GM21786 (cell line): ENCODE results near the gene AP1B1.
"Not testable (repeated sequence)": the region's sequence is repeated elsewhere in the genome, so short reads cannot be mapped to it uniquely, and the experiment has no call there.

ENCODE experiments used
- ATAC-seq: cut with Tn5 transposase; IDR thresholded peaks from one replicate; pipeline ENCODE4 v1.9.1; 2021; ENCODE audit not compliant: unreplicated experiment

The AP1B1 gene

DNA sequence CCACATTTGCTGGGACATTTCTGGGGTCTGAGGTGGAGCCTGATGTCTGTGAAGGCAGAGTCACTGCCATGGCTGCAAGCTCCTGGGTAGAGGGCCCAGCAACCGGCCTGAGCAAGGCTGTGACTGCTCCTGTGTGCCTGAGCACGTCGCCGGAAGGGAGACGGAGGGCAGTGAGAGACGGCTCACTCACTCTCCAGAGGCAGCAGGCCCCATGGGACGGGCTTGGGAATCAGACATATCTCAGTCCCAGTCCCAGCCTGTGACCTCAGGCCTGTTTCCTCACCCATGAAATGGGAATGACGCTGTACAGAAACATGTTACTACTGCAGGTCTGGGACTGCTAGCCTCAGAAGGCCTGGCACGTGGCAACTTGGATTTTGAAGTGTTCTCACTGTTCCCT lies 36.5 kb downstream of the AP1B1 start:
- ATAC-seq, result no peak

DNA sequence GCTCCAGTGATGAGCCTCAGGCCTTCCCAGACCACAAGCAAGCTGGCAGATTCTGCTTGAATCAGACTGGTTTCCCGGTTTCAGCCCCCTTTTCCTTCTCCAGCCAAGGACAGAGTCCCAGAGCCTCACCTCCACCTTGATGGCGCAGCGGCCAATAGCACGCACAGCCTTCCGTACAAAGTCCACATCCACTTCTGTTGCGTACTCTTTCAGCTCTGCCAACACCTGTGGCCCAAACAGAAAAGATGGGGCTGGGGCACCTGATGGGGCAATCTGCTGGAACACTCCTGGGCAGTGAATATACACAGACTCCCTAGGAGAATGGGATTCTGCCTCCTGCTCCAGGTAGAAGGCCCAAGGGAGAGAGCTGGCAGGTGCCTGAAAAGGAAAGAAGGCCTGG lies 37.3 kb downstream of the AP1B1 start:
- no peak for ATAC-seq

DNA sequence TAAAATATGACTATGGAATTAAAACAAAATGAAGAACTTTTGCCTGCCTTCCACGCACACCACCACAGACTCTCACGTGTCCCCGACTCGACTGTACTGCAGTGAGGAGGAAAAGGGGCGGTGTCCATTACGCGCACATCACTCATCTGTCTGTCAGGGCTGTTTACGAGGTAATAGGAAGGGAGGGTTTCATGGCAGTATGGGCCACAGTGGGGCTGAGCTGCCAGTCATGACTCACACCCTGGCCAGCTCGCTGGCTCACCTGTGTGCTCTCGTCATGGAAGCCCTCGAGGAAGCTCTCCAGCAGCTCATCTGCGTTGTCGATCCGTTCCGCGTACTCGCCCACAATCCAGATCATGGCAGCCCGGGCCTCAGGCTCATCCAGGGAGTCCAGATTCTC lies 39.4 kb downstream of the AP1B1 start:
- ATAC-seq, result no peak

DNA sequence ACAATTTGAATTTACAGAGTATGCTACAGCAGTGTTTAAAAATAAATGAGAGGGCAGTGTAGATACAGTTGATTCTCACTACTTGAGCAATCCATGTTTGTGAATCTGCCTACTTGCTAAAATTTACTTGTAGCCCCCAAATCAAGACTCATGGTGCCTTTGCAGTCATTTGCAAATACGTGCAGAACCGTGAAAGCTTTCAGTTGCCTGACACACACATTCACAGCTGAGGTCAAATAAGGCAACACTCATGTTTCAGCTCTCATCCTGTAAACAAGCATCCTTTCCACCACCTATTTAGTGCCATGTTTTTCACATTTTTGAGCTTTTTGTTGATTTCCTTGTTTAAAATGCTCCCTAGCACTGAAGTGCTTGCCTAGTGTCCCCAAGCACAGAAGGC lies 40.3 kb downstream of the AP1B1 start:
- ATAC-seq, result no peak

DNA sequence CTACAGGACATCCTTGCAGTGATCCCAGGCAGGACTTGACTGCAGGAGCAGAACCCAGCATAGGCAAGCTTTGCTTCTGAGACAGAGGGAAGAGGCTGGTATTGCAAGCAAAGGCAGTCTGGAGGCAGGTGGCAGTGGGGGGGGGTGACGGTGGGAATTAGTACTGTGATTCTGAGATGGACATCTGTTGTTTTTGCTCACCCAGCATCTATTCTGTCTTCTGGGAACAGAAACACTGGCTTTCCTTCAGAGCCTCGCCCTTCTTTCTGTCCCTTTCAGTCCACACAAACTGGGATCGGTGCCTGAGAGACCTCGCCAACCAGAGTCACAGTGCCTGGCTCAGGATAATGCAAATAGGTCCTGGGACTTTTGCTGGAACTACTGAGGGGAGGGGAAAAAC lies 41.7 kb downstream of the AP1B1 start:
- no peak for ATAC-seq

DNA sequence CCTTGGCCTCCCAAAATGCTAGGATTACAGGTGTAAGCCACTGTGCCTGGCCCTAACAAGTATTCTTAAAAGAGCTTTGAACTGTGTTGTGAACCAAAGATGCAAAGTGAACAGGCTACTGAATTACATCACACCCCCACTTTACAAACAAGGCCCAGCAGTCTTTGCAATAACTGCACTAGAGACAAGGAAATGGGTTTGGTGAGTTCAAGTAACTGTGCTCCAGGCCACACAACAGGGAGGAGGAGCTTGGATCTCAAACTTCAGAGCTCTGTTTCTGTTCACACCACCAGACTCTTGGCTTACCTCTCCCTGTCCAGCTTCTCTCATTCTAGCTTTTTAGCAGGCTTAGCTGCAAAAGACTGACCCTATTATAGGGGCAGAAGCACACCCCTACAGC lies 42.4 kb downstream of the AP1B1 start:
- ATAC-seq, result no peak

DNA sequence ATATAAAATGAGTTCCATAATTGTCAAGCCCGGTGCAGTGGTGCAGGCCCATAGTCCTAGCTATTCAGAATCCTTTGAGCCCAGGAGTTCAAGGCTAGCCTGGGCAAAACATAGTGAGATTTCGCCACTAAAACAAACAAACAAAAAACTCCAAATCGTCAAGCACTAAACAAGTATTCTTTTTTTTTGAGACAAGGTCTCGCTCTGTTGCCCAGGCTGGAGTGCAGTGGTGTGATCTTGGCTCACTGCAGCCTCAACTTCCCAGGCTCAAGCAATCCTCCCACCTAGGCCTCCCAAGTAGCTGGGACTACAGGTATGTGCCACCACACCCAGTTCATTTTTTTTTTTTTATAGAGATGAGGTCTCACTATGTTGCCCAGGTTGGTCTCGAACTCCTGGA lies 43.5 kb downstream of the AP1B1 start:
- ATAC-seq, result not testable (repeated sequence)

DNA sequence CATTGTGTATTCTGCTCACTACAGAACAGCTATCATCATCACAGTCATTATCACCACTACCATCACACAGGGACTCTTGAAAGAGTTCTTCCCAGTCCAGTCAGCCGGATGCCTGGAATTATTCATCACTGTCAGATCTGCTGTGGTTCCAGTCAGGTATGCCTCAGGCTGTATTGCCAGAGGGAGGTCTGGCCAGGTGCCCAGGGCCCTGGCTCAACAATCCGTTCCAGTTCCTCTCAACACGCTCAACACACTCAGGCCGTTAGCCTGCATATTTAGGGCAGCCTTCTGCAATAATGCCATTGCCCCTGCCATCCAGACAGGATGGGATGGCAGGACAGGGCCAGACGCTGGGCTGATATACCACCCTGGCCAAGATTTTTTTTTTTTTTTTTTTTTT lies 44.2 kb downstream of the AP1B1 start:
- ATAC-seq, result no peak

DNA sequence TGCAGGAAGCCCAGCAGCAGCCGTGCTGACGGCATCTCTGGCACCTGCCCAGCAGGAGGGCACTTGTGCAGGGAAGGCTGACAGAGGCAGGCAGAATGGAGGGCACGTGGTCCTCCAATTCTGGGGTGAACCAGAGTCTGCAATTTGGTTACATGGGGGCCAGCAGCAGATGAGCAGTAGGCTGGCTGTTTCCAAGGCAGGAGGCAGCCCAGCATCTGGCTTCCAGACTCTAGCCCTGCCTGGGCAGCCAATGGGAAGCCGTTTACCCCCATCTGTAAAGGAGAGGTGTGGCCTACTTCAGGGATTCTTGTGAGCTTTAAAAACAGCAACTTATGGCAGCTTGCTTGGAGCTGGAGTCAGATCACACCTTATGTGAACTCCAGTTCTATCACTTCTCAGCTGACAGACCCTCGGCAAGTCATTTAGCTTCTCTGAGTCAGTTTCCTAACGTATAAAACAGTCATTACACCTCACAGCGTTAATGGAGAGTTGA lies 45.0 kb downstream of the AP1B1 start:
- ATAC-seq, result no peak

DNA sequence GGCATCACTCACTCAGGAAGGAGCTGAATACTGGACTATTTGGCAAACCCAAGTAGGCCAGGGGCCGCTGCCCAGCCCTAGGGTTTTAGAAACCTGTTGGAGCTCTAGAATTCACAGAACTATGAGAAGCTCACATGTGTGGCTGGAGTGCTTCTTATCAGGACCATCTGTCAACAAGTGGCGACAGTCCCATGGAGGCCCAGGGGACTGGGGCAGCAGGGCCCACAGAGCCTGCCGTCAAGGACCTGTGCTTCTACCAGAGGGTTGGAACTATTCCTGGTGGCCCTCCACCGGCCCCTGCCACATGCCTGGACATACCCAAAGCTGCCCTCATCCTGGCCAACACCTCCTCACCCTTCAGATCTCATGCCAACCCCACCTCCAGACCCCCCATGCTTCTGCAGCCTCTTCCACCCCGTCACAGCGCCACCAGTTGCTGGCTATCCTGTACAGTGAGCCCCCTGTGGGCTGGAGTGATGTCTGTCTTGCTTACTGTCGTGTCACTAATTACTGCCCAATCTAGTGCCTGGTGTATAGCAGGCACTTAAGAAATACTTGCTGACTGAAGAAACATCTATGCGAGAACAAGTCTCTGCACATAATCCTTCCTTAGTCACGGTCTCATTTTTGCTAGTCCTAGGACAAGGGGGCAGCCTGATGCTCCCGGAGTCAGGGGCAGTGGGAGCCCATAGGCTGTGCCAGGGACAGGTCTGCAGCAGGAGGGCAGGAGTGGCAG lies 45.6 kb downstream of the AP1B1 start:
- ATAC-seq, result no peak

DNA sequence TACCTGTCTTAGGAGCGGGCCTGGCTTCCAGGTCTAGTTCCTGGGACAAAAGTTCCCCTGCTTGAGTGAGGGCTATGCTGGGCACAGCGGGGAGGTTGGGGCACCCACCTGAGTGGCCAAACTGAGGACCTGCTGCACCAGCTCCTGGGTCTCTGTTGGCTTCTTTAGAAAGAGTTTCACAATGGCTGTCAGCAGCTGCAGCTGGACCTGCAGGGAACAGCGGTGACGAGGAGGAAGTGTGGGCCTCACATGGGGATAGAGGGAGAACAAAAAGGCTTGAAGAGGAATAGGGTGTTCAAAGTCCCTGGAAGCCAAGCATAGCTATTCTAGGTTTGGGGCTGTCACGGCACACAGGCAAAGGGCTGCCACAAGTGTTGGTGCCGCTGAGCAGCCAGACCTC lies 46.2 kb downstream of the AP1B1 start:
- no peak for ATAC-seq

DNA sequence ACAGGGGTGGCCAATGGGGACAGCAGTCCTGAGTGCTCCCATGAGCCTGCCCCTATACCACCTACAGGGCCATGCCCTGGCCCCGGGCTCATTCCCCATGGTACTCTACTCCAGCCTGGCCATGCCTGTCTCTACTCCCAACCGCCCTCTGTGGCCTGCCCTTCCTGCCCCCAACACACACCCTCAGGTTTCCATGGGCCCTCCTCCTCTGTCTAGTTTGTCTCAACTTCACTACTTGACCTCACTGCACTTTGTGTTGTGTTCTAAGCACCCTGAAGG lies 46.6 kb downstream of the AP1B1 start:
- ATAC-seq, result no peak

DNA sequence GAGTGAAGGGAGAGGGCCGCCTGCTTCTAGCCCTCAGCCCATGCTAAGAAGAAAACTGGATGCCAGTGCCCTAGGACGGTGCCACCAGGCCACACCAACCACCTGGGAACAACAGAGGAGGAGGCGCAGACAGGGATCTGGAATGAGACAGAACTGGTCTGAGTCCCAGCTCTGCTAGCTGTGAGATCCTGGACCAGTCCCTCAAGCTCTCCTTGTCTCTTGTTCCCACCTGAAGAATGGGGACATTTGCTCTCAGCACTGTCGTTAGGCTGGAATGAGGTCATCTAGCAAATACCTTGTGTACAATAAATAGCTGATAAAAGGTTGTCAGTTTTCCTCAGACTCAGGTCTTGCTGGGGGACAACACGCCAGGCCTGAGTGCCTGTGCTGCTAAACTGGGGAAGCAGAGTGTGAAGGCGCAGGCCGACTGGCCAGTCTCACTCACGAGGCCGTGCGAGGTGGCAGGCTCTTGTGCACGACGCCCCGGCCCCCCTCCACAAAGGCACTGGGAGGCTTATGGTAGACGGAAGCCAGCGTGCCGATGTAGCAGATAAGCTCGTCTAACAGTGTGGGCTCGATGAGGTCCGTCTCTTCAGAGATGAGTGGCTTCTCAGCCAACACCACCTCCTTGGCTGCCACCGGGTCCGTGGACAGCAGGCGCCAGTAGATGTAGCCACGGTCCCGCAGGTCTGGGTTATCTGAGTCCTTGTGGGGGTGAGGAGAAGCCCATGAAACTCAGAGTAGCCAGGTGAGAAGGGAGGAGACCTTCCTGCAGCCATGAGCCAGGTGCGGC lies 47.1 kb downstream of the AP1B1 start:
- no peak for ATAC-seq

DNA sequence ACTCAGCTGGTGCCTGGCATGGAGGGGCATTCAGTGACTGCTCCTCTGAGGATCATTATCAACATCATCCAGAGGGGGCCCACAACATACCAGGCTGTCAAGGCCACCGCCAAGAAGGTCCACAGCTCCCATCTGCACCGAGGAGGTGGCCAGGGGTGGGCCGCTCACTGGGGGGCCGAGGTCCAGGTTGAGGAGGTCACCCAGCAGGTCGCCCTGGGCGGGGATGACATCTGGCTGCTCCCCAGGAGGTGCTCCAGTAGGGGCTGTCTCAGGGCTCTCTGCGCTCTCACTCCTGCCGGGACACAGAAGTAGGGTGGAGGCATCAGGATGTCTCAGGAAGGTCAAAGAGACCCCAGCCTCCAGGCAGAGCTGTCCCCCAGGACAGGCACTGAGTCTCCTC lies 47.8 kb downstream of the AP1B1 start:
- ATAC-seq, result no peak

DNA sequence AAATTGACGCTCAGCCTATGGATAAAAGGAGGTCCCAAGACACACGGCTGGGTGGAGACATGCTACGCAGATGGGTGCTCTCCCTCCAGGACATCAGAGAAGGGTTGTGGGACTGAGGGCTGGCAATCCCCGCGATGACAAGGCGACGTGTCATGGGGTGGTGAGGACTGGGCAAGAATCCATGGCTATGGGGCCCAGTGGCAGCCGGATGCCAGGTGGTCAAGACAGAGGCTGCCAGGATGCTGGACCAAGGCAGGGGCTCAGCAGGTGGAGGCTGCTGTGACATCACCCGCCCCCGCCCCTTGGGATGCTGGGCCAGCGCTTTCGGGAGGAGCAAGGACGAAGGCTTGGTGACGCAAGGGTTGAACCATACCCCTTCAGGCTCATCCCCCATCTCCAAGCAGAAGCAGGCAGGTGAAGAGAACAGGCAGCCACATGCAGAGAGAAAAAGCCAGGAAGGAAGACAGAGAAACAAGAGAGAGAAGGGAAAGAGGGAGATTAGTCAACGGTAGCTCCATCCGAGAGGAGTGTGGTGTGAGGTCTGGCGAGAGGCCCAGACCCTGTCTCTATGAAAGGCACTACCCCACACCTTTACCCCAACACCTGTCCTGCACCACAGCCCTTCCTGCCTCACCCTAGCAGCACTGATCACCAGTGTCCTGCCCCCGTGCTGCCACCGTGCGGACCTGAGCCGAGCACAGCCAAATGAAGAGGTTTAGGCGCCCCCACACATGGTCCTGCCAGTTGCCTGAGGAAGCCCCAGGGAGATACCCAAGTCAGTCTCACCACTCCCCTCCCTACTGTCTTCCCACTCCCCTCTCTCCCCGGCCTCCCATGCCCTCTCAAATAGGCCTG lies 48.8 kb downstream of the AP1B1 start:
- ATAC-seq, result no peak

DNA sequence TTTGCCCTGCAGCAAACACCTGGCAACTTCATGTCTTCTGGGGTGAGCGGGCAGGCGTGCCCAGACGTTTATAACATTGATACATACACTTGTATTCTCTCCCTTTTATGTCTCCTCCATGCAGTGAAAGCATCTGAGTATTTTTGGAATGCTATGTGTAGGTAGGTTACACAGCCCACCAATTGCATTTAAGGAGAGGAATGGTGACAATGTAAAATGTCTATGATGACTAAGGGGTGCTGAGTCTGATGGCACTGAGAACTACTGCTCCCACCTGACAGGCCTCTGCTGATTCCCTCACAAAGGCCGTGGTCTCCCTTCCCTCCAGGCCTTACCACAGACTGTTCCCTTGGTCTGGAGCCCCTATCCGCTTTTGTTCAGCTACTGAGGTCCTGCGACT lies 50.0 kb downstream of the AP1B1 start:
- ATAC-seq, result no peak

DNA sequence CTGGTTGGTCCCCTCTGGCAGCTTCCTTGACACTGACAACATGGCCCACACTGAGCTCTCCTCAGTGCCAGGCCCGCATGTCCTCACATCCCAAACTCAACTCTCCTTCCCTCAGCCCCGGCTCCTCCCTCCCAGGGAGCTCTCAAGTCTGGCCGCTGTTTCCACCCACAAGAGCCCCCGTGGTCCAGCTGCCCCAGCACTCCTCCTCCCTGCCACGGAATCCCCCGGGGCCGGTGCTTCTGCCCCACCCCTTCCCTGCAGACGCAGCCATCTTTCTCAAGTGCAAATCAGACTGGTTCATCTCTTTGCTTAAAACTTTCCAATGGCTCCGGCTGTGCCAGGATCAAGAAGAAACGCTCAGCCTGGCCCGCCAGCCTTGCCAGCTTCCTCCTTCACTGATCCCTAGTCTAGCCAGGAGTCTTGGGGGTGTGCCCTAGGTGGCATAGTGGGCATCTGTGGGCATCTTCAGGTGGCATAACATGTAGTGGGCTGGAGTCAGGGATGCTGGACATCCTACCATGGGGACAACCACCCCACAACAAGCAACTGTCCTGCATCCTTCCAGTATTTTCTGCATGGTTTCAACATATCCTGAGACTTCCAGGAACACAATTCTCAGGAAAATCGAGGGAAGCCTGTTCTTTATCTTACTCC lies 50.6 kb downstream of the AP1B1 start:
- no peak for ATAC-seq

DNA sequence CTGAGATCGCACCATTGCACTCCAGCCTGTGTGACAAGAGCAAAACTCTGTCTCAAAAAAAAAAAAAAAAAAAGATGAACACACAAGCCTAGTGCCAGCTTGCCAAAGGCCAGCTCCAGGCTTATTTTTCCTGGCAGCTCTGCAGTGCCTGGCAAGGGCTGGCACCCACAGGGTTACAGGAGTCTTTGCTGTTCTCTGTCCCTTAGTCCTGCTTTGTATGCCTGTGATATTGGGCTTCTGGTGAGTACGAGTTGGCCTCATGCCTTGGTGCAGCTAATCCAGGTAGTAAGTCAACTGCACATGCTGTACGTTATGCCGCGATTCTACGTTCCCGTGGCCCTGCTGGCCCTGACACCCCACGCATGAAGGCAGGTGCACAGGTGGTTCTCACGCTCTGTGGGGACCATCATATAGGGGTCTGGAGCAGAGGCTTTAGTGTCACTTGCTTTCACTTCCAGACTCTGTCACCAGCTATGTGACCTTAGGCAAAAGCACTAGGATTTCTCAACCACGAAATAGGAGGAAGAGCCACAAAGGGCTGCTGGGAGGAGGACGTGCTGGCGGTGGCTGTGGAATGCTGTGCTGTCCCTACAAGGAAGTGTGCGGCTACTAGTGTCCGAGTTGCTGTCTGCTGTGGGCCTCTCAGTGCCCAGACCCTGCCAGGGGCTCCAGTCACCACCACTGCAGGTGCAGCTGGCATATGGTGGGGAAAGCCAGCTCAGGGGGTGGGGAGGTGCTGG lies 51.4 kb downstream of the AP1B1 start:
- no peak for ATAC-seq

DNA sequence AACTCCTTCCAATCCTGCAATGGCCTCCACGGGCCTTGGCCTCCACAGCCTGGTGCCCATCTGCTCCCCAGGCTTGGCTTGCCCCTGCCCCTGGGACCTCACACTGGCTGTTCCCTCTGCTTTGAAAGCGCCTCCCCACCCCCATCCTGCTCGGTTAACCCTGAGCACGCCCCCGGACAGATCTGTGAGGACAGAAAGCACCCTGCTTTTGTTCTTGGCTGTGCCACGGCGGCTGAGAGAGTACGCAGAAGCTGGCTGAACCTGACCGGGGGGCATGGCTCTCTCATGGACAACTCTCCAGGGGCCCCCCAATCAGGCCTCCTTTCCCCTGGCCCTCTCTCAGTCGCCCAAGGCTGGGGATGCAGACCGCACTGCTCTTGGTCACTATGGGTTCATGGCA lies 52.7 kb downstream of the AP1B1 start:
- no peak for ATAC-seq

DNA sequence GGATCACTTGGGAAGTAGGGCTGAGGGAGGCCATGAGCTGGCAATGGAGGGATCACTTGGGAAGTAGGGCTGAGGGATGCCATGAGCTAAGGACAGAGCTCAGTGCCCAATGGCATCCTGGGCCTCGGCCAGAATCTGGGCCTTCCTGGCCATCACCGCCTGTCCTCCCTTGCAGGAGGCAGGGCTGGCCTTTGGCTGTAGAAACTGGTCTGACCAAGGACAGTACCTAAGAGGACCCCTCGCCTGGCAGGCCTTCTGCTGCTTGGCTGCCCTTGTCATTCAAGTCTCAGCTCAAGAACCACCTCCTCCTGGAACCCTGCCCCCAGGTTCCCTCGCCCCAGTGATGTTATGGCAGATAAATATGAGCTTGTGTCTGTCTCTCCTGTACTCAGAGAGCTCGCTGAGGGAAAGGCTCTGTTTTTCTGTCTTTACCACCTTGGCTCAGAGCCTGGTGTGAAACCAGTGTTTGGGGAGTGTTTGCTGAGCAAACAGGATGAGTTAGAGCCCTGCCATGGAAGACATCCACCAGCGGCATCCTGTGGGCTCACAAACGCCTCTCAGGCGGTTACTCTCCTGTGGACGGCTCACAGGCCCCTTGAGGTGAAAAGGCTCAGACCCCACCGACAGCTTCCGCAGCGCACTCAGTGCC lies 53.5 kb downstream of the AP1B1 start:
- no peak for ATAC-seq
